COR-L47 (cell line): ENCODE results near the gene UBD.

Experiments used
- DNase-seq: peaks from one replicate; lab custom pipeline; 2025; lab: John Stamatoyannopoulos, UW

Gene UBD

GRCh38 chr6:29561091-29561490 lies 1.6 kb upstream of the UBD start:
- DNase-seq = no peak

- DNase-seq = no peak
These were observed 973 bp downstream of the UBD start for GRCh38 chr6:29558439-29559079.

GRCh38 chr6:29557320-29557719 lies 2.2 kb downstream of the UBD start:
- DNase-seq = no peak

- DNase-seq = no peak
These were observed 4.8 kb downstream of the UBD start for GRCh38 chr6:29554764-29555163.

- DNase-seq = no peak
These were observed 6.1 kb downstream of the UBD start for GRCh38 chr6:29553268-29554057.

GRCh38 chr6:29552512-29553051 lies 7.0 kb downstream of the UBD start:
- DNase-seq = no peak

GRCh38 chr6:29547573-29547972 lies 12.0 kb downstream of the UBD start:
- peak; percentile 26 for DNase-seq

- no peak for DNase-seq
These were observed 21.7 kb downstream of the UBD start for GRCh38 chr6:29537714-29538403.

- no peak for DNase-seq
These were observed 27.1 kb downstream of the UBD start for GRCh38 chr6:29532320-29532951.

- no peak for DNase-seq
These were observed 27.9 kb downstream of the UBD start for GRCh38 chr6:29531668-29532067.

- no peak for DNase-seq
These were observed 28.7 kb downstream of the UBD start for GRCh38 chr6:29530671-29531310.

- DNase-seq = no peak
These were observed 29.6 kb downstream of the UBD start for GRCh38 chr6:29529956-29530355.

- no peak for DNase-seq
These were observed 30.5 kb downstream of the UBD start for GRCh38 chr6:29528988-29529560.

GRCh38 chr6:29528300-29528931 lies 31.1 kb downstream of the UBD start:
- DNase-seq = no peak

- DNase-seq = no peak
These were observed 32.0 kb downstream of the UBD start for GRCh38 chr6:29527564-29527963.

- DNase-seq = no peak
These were observed 32.4 kb downstream of the UBD start for GRCh38 chr6:29527126-29527525.

GRCh38 chr6:29525311-29525639 lies 34.3 kb downstream of the UBD start:
- no peak for DNase-seq

- no peak for DNase-seq
These were observed 34.9 kb downstream of the UBD start for GRCh38 chr6:29524444-29525310.

GRCh38 chr6:29524044-29524443 lies 35.5 kb downstream of the UBD start:
- DNase-seq = no peak

- DNase-seq = no peak
These were observed 37.3 kb downstream of the UBD start for GRCh38 chr6:29522227-29522626.
